Keratinocyte (primary cell): ENCODE results near the gene SMIM7. TPM values are rescaled to one million over a fixed set of nuclear protein-coding genes. Genes with fewer than 3 reads are reported as not detected.

Experiments used
- DNase-seq: peaks from one replicate; pipeline ENCODE4 v3.0.0-alpha.2; 2011; ENCODE audit warnings: low read depth, missing footprints, low spot score
- FAIRE-seq: peaks from 2 replicates; lab custom pipeline; 2011; peaks lifted over from hg19 to GRCh38; lab: Jason Lieb, UNC
- H2AFZ ChIP-seq: 2 replicates; pipeline ENCODE4 v1.6.0; 2012; ENCODE audit warnings: low read length, control low read depth, inconsistent platforms; ENCODE audit not compliant: control insufficient read depth
- H3K27ac ChIP-seq: 2 replicates; pipeline ENCODE4 v1.5.1; 2011; ENCODE audit warnings: low read length; ENCODE audit not compliant: control insufficient read depth, insufficient read depth
- H3K27me3 ChIP-seq: 3 replicates; pipeline ENCODE4 v1.6.0; 2011; ENCODE audit warnings: low read length; ENCODE audit not compliant: control insufficient read depth, insufficient read depth; ENCODE audit errors: extremely low read depth
- H3K36me3 ChIP-seq, 2 experiments: 2 replicates in 1 of 2; 3 replicates in 1 of 2; pipeline ENCODE4 v1.5.1; 2011; ENCODE audit warnings: low read length in 2 of 2, mild to moderate bottlenecking in 1 of 2; ENCODE audit not compliant: control insufficient read depth in 2 of 2, insufficient read depth in 2 of 2; ENCODE audit errors: extremely low read depth in 1 of 2
- H3K4me1 ChIP-seq: 3 replicates; pipeline ENCODE4 v1.5.1; 2011; ENCODE audit warnings: low read length; ENCODE audit not compliant: control insufficient read depth, insufficient read depth; ENCODE audit errors: extremely low read depth
- H3K4me2 ChIP-seq: 3 replicates; pipeline ENCODE4 v1.6.0; 2011; ENCODE audit warnings: low read depth, low read length; ENCODE audit not compliant: control insufficient read depth, insufficient read depth; ENCODE audit errors: extremely low read depth
- H3K4me3 ChIP-seq, 3 experiments: fragments of 200-600 bp in 1 of 3; sonication (generic) in 1 of 3; 2 replicates in 2 of 3; 3 replicates in 1 of 3; pipeline ENCODE4 v1.5.1; 2011 to 2016; ENCODE audit warnings: low read length in 3 of 3, mild to moderate bottlenecking in 3 of 3, control low read depth in 2 of 3, inconsistent platforms in 1 of 3, low read depth in 1 of 3, mixed read lengths in 1 of 3, mixed run types in 1 of 3, moderate library complexity in 1 of 3; ENCODE audit not compliant: control insufficient read depth in 2 of 3, insufficient read depth in 2 of 3; ENCODE audit errors: extremely low read depth in 1 of 3
- H3K79me2 ChIP-seq: 2 replicates; pipeline ENCODE4 v1.6.0; 2012; ENCODE audit warnings: low read length; ENCODE audit not compliant: control insufficient read depth, insufficient read depth
- H3K9ac ChIP-seq: 3 replicates; pipeline ENCODE4 v1.6.0; 2011; ENCODE audit warnings: low read length; ENCODE audit not compliant: control insufficient read depth, insufficient read depth; ENCODE audit errors: extremely low read depth
- H3K9me1 ChIP-seq: 3 replicates; pipeline ENCODE4 v1.6.0; 2011; ENCODE audit warnings: low read length; ENCODE audit not compliant: control insufficient read depth, insufficient read depth; ENCODE audit errors: extremely low read depth
- H3K9me3 ChIP-seq: 2 replicates; pipeline ENCODE4 v1.5.1; 2012; ENCODE audit warnings: low read depth, low read length; ENCODE audit not compliant: control insufficient read depth
- H4K20me1 ChIP-seq: 3 replicates; pipeline ENCODE4 v1.6.0; 2011; ENCODE audit warnings: low read length; ENCODE audit not compliant: control insufficient read depth, insufficient read depth; ENCODE audit errors: extremely low read depth
- EZH2 ChIP-seq: IDR thresholded peaks from one replicate; pipeline ENCODE4 v1.6.1; 2012; ENCODE audit warnings: inconsistent platforms, mild to moderate bottlenecking, low read length, moderate library complexity
- dilution Hi-C: fragments of 300-500 bp; cut with MboI; formaldehyde crosslinking; loops from one replicate; pipeline ENCODE4 v1.7.0; 2020; ENCODE audit warnings: low sequenced_read_pairs; ENCODE audit not compliant: extremely low pct_ligation_motif_present
- polyA plus RNA-seq, 5 experiments: library from polyadenylated mRNA; depleted of rRNA in 3 of 5; stranded (reverse) in 3 of 5; stranded (forward) in 1 of 5; unstranded in 1 of 5; fragments of >200 nt; gene quantifications; 1 replicate in 1 of 5; 2 replicates in 3 of 5; 3 replicates in 1 of 5; pipeline versions ENCODE4 v1.2.1 to v1.2.3, GENCODE V29; 2011 to 2012; ENCODE audit warnings: missing spikeins in 2 of 5, low read depth in 1 of 5, low replicate concordance in 1 of 5
- TF ChIP-seq, protein P1 (sequence below), 3 experiments: IDR thresholded peaks in 1 of 3; conservative IDR thresholded peaks in 1 of 3; optimal IDR thresholded peaks in 1 of 3; 2 replicates in 2 of 3; 3 replicates in 1 of 3; pipeline versions ENCODE3 to v1.5.1; 2011; ENCODE audit warnings: low read length in 3 of 3, mild to moderate bottlenecking in 3 of 3, moderate library complexity in 2 of 3, control low read depth in 1 of 3, inconsistent platforms in 1 of 3; ENCODE audit not compliant: insufficient read depth in 2 of 3; ENCODE audit errors: extremely low read depth in 1 of 3

SMIM7 gene
- polyA plus RNA-seq, 1 donor (not counting 4 experiments of a cell fraction or from before 2014, with no cell fraction given), result 79.1 TPM

DNA sequence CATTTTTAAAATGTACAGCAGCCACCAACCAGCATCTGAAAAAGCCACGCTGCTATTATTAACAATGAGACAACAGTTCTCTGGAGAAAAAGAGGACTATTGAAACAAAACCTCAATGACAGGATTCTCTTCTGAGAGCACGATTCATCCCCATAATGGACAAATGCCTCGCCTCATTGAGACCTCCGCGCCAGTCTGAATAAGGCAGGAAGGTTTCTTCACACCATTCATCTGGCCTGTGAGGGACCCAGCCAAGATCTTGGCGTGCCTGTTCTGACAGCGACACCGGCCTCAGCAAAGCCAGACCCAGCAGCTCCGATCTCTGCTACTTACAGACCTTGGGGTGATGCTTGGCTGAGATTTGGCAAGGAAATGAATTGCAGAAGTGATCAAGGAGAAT lies 14.8 kb downstream of the SMIM7 start:
- Histone ChIP-seq H4K20me1 (no peaks in the 10 kb centered on the region), H3K36me3 (peaks cover 23 to 46% of the 10 kb centered on the region in 2 experiments), H3K9me3 (no peaks in the 10 kb centered on the region), H3K4me3 (no peak overlapping the region), H3K4me1 (no peaks in the 10 kb centered on the region), H3K27me3 (no peaks in the 10 kb centered on the region), H2AFZ (no peak overlapping the region), H3K27ac (no peak overlapping the region), H3K9me1 (no peaks in the 10 kb centered on the region), H3K4me2 (no peak overlapping the region), H3K79me2 (peaks cover 38% of the 10 kb centered on the region), H3K9ac (no peak overlapping the region)
- TF ChIP-seq EZH2, result no peak
- TF ChIP-seq, protein P1, sequence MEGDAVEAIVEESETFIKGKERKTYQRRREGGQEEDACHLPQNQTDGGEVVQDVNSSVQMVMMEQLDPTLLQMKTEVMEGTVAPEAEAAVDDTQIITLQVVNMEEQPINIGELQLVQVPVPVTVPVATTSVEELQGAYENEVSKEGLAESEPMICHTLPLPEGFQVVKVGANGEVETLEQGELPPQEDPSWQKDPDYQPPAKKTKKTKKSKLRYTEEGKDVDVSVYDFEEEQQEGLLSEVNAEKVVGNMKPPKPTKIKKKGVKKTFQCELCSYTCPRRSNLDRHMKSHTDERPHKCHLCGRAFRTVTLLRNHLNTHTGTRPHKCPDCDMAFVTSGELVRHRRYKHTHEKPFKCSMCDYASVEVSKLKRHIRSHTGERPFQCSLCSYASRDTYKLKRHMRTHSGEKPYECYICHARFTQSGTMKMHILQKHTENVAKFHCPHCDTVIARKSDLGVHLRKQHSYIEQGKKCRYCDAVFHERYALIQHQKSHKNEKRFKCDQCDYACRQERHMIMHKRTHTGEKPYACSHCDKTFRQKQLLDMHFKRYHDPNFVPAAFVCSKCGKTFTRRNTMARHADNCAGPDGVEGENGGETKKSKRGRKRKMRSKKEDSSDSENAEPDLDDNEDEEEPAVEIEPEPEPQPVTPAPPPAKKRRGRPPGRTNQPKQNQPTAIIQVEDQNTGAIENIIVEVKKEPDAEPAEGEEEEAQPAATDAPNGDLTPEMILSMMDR (optimal IDR thresholded peaks at IDR 0.05 in 1 of 3, IDR thresholded peaks at IDR 0.05 in 1 of 3, conservative IDR thresholded peaks at IDR 0.05 in 1 of 3; ENCODE audit: extremely low read depth in 1 of 3, insufficient read depth in 2 of 3, low read length in 3 of 3), result no peak
- dilution Hi-C loops, result no loop called here
- no peak for FAIRE-seq
- DNase-seq, result no peak

DNA sequence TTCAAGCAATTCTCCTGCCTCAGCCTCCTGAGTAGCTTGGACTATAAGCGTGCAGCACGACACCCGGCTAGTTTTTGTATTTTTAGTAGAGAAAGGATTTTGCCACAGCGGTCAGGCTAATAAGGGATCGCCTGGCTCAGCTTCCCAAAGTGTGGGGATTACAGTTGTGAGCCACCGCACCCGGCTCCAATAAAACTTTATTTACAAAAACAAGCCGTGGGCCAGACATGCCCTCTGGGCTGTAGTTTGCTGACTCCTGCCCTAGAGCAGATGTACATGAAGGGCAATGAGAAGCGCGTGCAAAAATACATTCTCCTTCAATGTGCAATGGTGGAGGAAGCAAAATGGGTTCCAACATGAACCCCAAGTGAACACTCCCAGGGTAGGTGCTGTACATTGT lies 18.2 kb downstream of the SMIM7 start:
- Histone ChIP-seq H3K27me3 (no peaks in the 10 kb centered on the region), H3K9ac (no peak overlapping the region), H2AFZ (no peak overlapping the region), H3K4me3 (no peak overlapping the region), H3K9me1 (no peaks in the 10 kb centered on the region), H3K9me3 (no peaks in the 10 kb centered on the region), H4K20me1 (no peaks in the 10 kb centered on the region), H3K4me1 (no peaks in the 10 kb centered on the region), H3K79me2 (peaks cover 59% of the 10 kb centered on the region), H3K36me3 (peaks cover 26 to 39% of the 10 kb centered on the region in 2 experiments), H3K27ac (no peak overlapping the region), H3K4me2 (no peak overlapping the region)
- TF ChIP-seq, protein P1 (optimal IDR thresholded peaks at IDR 0.05 in 1 of 3, IDR thresholded peaks at IDR 0.05 in 1 of 3, conservative IDR thresholded peaks at IDR 0.05 in 1 of 3; ENCODE audit: extremely low read depth in 1 of 3, insufficient read depth in 2 of 3, low read length in 3 of 3), result no peak
- dilution Hi-C loops, result no loop called here
- no peak for FAIRE-seq
- no peak for DNase-seq
